GM12892 (cell line): ENCODE measurements around the gene KLHDC1.

ENCODE experiments used
- POLR2A ChIP-seq: IDR thresholded peaks from 2 replicates; pipeline ENCODE4 v1.6.1; 2011; ENCODE audit warnings: low read depth, low read length, control low read depth
- POLR2AphosphoS5 ChIP-seq: IDR thresholded peaks from 2 replicates; pipeline ENCODE4 v1.6.1; 2011; ENCODE audit warnings: low read depth, low read length, control low read depth
- TAF1 ChIP-seq: IDR thresholded peaks from 2 replicates; pipeline ENCODE4 v1.6.1; 2011; ENCODE audit warnings: low read depth, mild to moderate bottlenecking, control low read depth, low read length, borderline replicate concordance

DNA sequence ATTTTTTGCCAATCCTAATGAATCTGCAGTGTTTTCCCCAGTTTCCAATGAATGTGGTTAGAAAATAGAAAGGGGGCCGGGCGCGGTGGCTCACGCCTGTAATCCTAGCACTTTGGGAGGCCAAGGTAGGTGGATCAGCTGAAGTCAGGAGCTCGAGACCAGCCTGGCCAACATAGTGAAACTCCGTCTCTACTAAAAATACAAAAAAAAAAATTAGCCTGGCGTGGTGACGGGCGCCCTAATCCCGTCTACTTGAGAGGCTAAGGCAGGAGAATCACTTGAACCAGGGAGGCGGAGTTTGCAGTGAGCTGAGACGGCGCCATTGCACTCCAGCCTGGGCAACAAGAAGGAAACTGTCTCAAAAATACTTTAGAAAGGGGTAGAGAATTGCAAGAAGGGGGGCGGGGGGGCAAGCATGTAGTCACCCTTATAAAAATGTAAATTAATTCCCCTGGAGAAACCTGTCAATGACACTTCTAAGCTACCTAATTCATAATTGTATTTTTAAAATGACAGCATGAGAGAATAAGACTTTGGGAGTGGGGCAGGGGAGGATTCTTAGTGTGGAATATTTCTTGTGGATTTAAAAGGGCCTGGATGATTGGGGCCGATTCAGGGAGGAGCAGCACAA, 76.8 kb downstream of the KLHDC1 start:
- TF ChIP-seq POLR2A = no peak
- no peak for TF ChIP-seq TAF1
- TF ChIP-seq POLR2AphosphoS5 = no peak
